Neural cell (in vitro differentiated cells): ENCODE results near the gene GRB7. TPM values are rescaled to one million over a fixed set of nuclear protein-coding genes. Genes with fewer than 3 reads are reported as not detected.

Experiments used
- H2AFZ ChIP-seq: fragments of 200-600, 300-800 bp; sonication (generic), shearing (Covaris generic); 2 replicates; pipeline ENCODE4 v1.6.0; 2014; ENCODE audit warnings: low read depth, mild to moderate bottlenecking, antibody characterized with exemption, low read length, moderate library complexity
- H3F3A ChIP-seq: fragments of 200-600 bp; shearing (Covaris generic); 2 replicates; pipeline ENCODE4 v1.6.1; 2016; ENCODE audit warnings: mild to moderate bottlenecking, moderate library complexity, mixed read lengths, antibody characterized with exemption, low read length; ENCODE audit not compliant: insufficient read depth, poor library complexity, severe bottlenecking
- H3K27ac ChIP-seq: fragments of 200-600, 300-800 bp; sonication (generic), shearing (Covaris generic); 2 replicates; pipeline ENCODE4 v1.5.1; 2014; ENCODE audit warnings: mild to moderate bottlenecking, low read length, moderate library complexity
- H3K27me3 ChIP-seq: fragments of 300-800, 200-600 bp; sonication (generic), shearing (Covaris generic); 2 replicates; pipeline ENCODE4 v1.6.0; 2014; ENCODE audit warnings: mild to moderate bottlenecking, low read depth, low read length, moderate library complexity; ENCODE audit not compliant: insufficient read depth
- H3K36me3 ChIP-seq: fragments of 300-800, 200-600 bp; sonication (generic), shearing (Covaris generic); 2 replicates; pipeline ENCODE4 v1.5.1; 2014; ENCODE audit warnings: mild to moderate bottlenecking, antibody characterized with exemption, low read length, moderate library complexity; ENCODE audit not compliant: insufficient read depth
- H3K4me2 ChIP-seq: fragments of 300-800, 200-600 bp; sonication (generic), shearing (Covaris generic); 2 replicates; pipeline ENCODE4 v1.6.0; 2014; ENCODE audit warnings: mild to moderate bottlenecking, low read length
- H3K4me3 ChIP-seq: fragments of 300-800, 200-600 bp; sonication (generic), shearing (Covaris generic); 2 replicates; pipeline ENCODE4 v1.5.1; 2014; ENCODE audit warnings: mild to moderate bottlenecking, low read length, moderate library complexity
- H3K79me2 ChIP-seq: fragments of 200-600 bp; shearing (Covaris generic); replicated peaks from 2 replicates; pipeline ENCODE4 v1.6.0; 2014; ENCODE audit warnings: mild to moderate bottlenecking, low read length, moderate library complexity; ENCODE audit not compliant: insufficient read depth
- H3K9ac ChIP-seq: fragments of 300-800, 200-600 bp; sonication (generic), shearing (Covaris generic); 2 replicates; pipeline ENCODE4 v1.6.1; 2016; ENCODE audit warnings: mild to moderate bottlenecking, low read length, mixed read lengths
- H3K9me2 ChIP-seq: fragments of 200-600 bp; shearing (Covaris generic); 2 replicates; pipeline ENCODE4 v1.6.1; 2016; ENCODE audit warnings: mild to moderate bottlenecking, low read length, mixed read lengths; ENCODE audit not compliant: insufficient read depth
- H3K9me3 ChIP-seq: fragments of 200-600, 300-800 bp; sonication (generic), shearing (Covaris generic); 2 replicates; pipeline ENCODE4 v1.6.1; 2016; ENCODE audit warnings: mild to moderate bottlenecking, mixed run types, low read length, moderate library complexity, mixed read lengths
- H4K20me1 ChIP-seq: fragments of 200-600 bp; shearing (Covaris generic); 2 replicates; pipeline ENCODE4 v1.6.1; 2016; ENCODE audit warnings: mild to moderate bottlenecking, mixed run types; ENCODE audit not compliant: insufficient read depth
- EP300 ChIP-seq: fragments of 450-650 bp; conservative IDR thresholded peaks from 2 replicates; pipeline ENCODE4 v1.6.1; 2014; ENCODE audit warnings: antibody characterized with exemption, mild to moderate bottlenecking, moderate library complexity; ENCODE audit not compliant: poor library complexity, severe bottlenecking
- EZH2 ChIP-seq: fragments of 200-600, 300-800 bp; shearing (Covaris generic), sonication (generic); IDR thresholded peaks from 2 replicates; pipeline ENCODE4 v1.6.1; 2014; ENCODE audit warnings: antibody characterized with exemption, low read length, borderline replicate concordance, mild to moderate bottlenecking; ENCODE audit not compliant: insufficient read depth, poor library complexity, severe bottlenecking
- MXI1 ChIP-seq: fragments of 450-650 bp; conservative IDR thresholded peaks from 2 replicates; pipeline ENCODE4 v1.6.1; 2014; ENCODE audit warnings: antibody characterized with exemption, mild to moderate bottlenecking; ENCODE audit not compliant: poor library complexity, severe bottlenecking
- POLR2AphosphoS5 ChIP-seq: IDR thresholded peaks from 2 replicates; pipeline ENCODE4 v1.6.1; 2012
- RAD21 ChIP-seq: fragments of 450-650 bp; conservative IDR thresholded peaks from 2 replicates; pipeline ENCODE4 v1.6.1; 2014; ENCODE audit warnings: antibody characterized with exemption, mild to moderate bottlenecking, moderate library complexity
- SMC3 ChIP-seq: fragments of 450-650 bp; conservative IDR thresholded peaks from 2 replicates; pipeline ENCODE4 v1.6.1; 2014; ENCODE audit warnings: antibody characterized with exemption, mild to moderate bottlenecking, moderate library complexity; ENCODE audit not compliant: poor library complexity
- TAF1 ChIP-seq: IDR thresholded peaks from 2 replicates; pipeline ENCODE4 v1.6.1; 2012; ENCODE audit warnings: low read depth
- polyA plus RNA-seq: library from polyadenylated mRNA; depleted of rRNA; stranded (reverse); fragments of >200 nt; gene quantifications from 2 replicates; pipeline ENCODE4 v1.2.3, GENCODE V29; 2014
- TF ChIP-seq, protein P1 (sequence below): IDR thresholded peaks from 2 replicates; pipeline ENCODE4 v1.6.1; 2012; ENCODE audit warnings: borderline replicate concordance
- TF ChIP-seq, protein P2 (sequence below): fragments of 450-650 bp; IDR thresholded peaks from 2 replicates; pipeline ENCODE4 v1.5.1; 2014; ENCODE audit warnings: antibody characterized with exemption, mild to moderate bottlenecking, moderate library complexity; ENCODE audit not compliant: poor library complexity, severe bottlenecking

The GRB7 gene
- polyA plus RNA-seq, 1 donor from 2014 or later: not detected

DNA sequence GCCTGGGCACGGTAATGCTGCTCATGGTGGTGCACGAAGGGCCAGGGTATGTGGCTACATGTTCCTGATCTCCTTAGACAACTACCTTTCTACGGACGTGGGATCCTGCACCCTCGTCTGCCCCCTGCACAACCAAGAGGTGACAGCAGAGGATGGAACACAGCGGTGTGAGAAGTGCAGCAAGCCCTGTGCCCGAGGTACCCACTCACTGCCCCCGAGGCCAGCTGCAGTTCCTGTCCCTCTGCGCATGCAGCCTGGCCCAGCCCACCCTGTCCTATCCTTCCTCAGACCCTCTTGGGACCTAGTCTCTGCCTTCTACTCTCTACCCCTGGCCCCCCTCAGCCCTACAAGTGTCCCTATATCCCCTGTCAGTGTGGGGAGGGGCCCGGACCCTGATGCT, 25.9 kb upstream of the GRB7 start:
- Histone ChIP-seq H3K9me3 (no peaks in the 10 kb centered on the region), H3K9ac (no peak overlapping the region), H2AFZ (no peak overlapping the region), H3F3A (no peaks in the 10 kb centered on the region), H4K20me1 (no peaks in the 10 kb centered on the region), H3K36me3 (no peaks in the 10 kb centered on the region), H3K79me2 (no peaks in the 10 kb centered on the region), H3K4me3 (no peak overlapping the region), H3K27ac (no peak overlapping the region), H3K4me2 (no peak overlapping the region), H3K9me2 (no peaks in the 10 kb centered on the region), H3K27me3 (no peaks in the 10 kb centered on the region)
- TF ChIP-seq POLR2AphosphoS5 (no peak), RAD21 (no peak), EZH2 (no peak), MXI1 (no peak), EP300 (no peak), TAF1 (no peak), SMC3 (no peak)
- TF ChIP-seq, protein P1, sequence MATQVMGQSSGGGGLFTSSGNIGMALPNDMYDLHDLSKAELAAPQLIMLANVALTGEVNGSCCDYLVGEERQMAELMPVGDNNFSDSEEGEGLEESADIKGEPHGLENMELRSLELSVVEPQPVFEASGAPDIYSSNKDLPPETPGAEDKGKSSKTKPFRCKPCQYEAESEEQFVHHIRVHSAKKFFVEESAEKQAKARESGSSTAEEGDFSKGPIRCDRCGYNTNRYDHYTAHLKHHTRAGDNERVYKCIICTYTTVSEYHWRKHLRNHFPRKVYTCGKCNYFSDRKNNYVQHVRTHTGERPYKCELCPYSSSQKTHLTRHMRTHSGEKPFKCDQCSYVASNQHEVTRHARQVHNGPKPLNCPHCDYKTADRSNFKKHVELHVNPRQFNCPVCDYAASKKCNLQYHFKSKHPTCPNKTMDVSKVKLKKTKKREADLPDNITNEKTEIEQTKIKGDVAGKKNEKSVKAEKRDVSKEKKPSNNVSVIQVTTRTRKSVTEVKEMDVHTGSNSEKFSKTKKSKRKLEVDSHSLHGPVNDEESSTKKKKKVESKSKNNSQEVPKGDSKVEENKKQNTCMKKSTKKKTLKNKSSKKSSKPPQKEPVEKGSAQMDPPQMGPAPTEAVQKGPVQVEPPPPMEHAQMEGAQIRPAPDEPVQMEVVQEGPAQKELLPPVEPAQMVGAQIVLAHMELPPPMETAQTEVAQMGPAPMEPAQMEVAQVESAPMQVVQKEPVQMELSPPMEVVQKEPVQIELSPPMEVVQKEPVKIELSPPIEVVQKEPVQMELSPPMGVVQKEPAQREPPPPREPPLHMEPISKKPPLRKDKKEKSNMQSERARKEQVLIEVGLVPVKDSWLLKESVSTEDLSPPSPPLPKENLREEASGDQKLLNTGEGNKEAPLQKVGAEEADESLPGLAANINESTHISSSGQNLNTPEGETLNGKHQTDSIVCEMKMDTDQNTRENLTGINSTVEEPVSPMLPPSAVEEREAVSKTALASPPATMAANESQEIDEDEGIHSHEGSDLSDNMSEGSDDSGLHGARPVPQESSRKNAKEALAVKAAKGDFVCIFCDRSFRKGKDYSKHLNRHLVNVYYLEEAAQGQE: no peak
- TF ChIP-seq, protein P2, sequence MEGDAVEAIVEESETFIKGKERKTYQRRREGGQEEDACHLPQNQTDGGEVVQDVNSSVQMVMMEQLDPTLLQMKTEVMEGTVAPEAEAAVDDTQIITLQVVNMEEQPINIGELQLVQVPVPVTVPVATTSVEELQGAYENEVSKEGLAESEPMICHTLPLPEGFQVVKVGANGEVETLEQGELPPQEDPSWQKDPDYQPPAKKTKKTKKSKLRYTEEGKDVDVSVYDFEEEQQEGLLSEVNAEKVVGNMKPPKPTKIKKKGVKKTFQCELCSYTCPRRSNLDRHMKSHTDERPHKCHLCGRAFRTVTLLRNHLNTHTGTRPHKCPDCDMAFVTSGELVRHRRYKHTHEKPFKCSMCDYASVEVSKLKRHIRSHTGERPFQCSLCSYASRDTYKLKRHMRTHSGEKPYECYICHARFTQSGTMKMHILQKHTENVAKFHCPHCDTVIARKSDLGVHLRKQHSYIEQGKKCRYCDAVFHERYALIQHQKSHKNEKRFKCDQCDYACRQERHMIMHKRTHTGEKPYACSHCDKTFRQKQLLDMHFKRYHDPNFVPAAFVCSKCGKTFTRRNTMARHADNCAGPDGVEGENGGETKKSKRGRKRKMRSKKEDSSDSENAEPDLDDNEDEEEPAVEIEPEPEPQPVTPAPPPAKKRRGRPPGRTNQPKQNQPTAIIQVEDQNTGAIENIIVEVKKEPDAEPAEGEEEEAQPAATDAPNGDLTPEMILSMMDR: no peak

DNA sequence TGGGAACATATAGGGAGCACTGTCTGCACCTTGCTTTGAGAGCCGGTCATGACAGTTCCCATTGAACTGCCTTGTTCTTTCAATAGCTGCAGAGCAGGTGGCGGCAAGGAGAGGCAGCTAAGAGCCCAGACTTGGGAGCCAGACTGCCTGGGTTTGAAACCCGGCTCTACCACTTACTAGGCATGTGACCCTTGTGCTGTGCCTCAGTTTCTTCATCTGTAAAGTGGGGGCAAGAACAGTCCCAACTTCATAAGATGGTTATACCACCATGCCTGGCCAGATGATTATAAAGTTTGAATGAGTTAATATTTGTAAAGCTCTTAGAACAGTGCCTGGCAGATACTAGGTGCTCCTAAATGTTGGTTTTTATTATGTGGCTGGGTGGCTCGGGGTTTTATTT, 23.5 kb upstream of the GRB7 start:
- no peaks in the 10 kb centered on the region for H3K9me3 ChIP-seq
- no peak overlapping the region for H3K4me2 ChIP-seq
- TF ChIP-seq POLR2AphosphoS5 (no peak), EZH2 (no peak), RAD21 (no peak), EP300 (no peak), SMC3 (no peak), TAF1 (no peak), MXI1 (no peak)
- TF ChIP-seq, protein P1: no peak
- TF ChIP-seq, protein P2: no peak
- H3K9ac ChIP-seq: no peak overlapping the region
- H3K79me2 ChIP-seq: no peaks in the 10 kb centered on the region
- H3F3A ChIP-seq: no peaks in the 10 kb centered on the region
- H3K36me3 ChIP-seq: no peaks in the 10 kb centered on the region
- no peak overlapping the region for H3K27ac ChIP-seq
- no peak overlapping the region for H3K4me3 ChIP-seq
- H3K9me2 ChIP-seq: no peaks in the 10 kb centered on the region
- H4K20me1 ChIP-seq: no peaks in the 10 kb centered on the region
- H3K27me3 ChIP-seq: no peaks in the 10 kb centered on the region
- no peak overlapping the region for H2AFZ ChIP-seq
